GM12801 (cell line): ENCODE results near the gene KSR2.

Experiments used
- CTCF ChIP-seq: IDR thresholded peaks from one replicate; pipeline ENCODE4 v1.5.1; 2011; ENCODE audit warnings: control low read depth; ENCODE audit not compliant: insufficient read length; ENCODE audit errors: extremely low read depth

Gene KSR2

GRCh38 chr12:117524806-117525205 lies 444.0 kb downstream of the KSR2 start:
- TF ChIP-seq CTCF: no peak

GRCh38 chr12:117523971-117524370 lies 444.8 kb downstream of the KSR2 start:
- TF ChIP-seq CTCF: no peak

GRCh38 chr12:117522559-117522958 lies 446.2 kb downstream of the KSR2 start:
- no peak for TF ChIP-seq CTCF

GRCh38 chr12:117521867-117522266 lies 446.9 kb downstream of the KSR2 start:
- TF ChIP-seq CTCF: no peak

GRCh38 chr12:117521346-117521745 lies 447.4 kb downstream of the KSR2 start:
- TF ChIP-seq CTCF: no peak

GRCh38 chr12:117518594-117519270 lies 450.1 kb downstream of the KSR2 start:
- no peak for TF ChIP-seq CTCF

GRCh38 chr12:117517219-117517739 lies 451.5 kb downstream of the KSR2 start:
- TF ChIP-seq CTCF: no peak
